ENCODE measurements around the gene PLA2G7. TPM values are rescaled to one million over a fixed set of nuclear protein-coding genes. Genes with fewer than 3 reads are reported as not detected.

PLA2G7 gene
- total and polyA plus RNA-seq, 2 experiments from 2014 or later = 1.5 TPM; not detected in 1

DNA sequence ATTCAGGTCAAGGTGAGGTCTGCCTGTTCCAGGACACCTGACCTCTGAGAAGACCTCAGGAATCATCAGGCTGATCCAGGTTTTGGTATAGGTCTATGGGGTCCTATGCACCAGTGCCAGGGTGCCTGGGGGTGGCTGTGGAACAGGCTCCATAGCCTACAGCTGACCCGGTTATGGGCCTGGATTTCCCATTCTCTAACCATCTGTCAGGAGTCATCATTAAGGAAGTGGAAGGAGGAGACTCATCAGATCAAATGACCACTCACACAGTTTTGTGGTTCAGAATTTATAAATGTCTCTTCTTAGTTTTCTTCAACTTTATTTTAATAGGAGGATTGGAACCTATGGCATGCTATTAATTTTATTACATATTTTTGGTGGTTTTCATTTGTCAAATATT, 14.8 kb downstream of the PLA2G7 start:
- TF ChIP-seq EZH2 (IDR thresholded peaks at IDR 0.05; ENCODE audit: borderline replicate concordance) = no peak
- no peak for TF ChIP-seq EZH2phosphoT487 (IDR thresholded peaks at IDR 0.05; ENCODE audit: low read depth, severe bottlenecking, unreplicated experiment)
- TF ChIP-seq, protein P1, sequence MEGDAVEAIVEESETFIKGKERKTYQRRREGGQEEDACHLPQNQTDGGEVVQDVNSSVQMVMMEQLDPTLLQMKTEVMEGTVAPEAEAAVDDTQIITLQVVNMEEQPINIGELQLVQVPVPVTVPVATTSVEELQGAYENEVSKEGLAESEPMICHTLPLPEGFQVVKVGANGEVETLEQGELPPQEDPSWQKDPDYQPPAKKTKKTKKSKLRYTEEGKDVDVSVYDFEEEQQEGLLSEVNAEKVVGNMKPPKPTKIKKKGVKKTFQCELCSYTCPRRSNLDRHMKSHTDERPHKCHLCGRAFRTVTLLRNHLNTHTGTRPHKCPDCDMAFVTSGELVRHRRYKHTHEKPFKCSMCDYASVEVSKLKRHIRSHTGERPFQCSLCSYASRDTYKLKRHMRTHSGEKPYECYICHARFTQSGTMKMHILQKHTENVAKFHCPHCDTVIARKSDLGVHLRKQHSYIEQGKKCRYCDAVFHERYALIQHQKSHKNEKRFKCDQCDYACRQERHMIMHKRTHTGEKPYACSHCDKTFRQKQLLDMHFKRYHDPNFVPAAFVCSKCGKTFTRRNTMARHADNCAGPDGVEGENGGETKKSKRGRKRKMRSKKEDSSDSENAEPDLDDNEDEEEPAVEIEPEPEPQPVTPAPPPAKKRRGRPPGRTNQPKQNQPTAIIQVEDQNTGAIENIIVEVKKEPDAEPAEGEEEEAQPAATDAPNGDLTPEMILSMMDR (IDR thresholded peaks at IDR 0.05; ENCODE audit: poor library complexity) = no peak
- Histone ChIP-seq H3K9me2 (replicated peaks; ENCODE audit: insufficient read depth) (no peaks in the 10 kb centered on the region), H3K36me3 (replicated peaks; ENCODE audit: insufficient read depth, low read depth) (no peaks in the 10 kb centered on the region), H3K4me1 (ENCODE audit: insufficient read depth) (no peaks in the 10 kb centered on the region), H4K20me1 (ENCODE audit: insufficient read depth, poor library complexity, severe bottlenecking) (no peaks in the 10 kb centered on the region), H3K9me3 (ENCODE audit: low read depth) (no peaks in the 10 kb centered on the region), H2AFZ (no peak overlapping the region), H3K27ac (no peak overlapping the region), H3K27me3 (peaks cover 14% of the 10 kb centered on the region), H3K4me3 (no peak overlapping the region), H3K4me2 (no peak overlapping the region), H3K79me2 (no peaks in the 10 kb centered on the region)
- WGBS (ENCODE audit: low lambda C conversion rate, missing lambda C conversion rate) = 88% methylated on average over 1 of the region's 1 CpG
- no peak for DNase-seq (ENCODE audit: low spot score)

DNA sequence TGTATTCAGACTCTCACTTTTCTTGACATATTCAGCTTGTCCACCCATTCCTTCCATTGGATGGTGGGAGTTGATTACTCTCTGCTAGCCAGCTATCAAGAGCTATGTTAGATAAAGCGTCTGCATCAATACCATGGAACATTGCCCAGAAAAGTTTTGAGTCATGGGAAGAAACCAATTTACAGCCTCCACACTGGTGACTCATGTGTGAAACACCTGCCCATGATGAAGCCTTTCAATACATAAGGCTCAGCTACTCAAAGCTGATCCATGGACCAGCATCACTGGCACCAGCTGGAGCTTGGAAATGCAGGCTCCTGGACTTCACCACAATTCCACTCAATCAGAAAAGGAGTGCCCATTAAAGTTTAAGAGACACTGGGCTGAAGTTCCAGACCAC, 16.1 kb downstream of the PLA2G7 start:
- peaks cover 12% of the 10 kb centered on the region for H3K27me3 ChIP-seq
- no peaks in the 10 kb centered on the region for H3K9me3 ChIP-seq (ENCODE audit: low read depth)
- no peaks in the 10 kb centered on the region for H3K79me2 ChIP-seq
- no peak overlapping the region for H3K4me2 ChIP-seq
- H3K9me2 ChIP-seq (replicated peaks; ENCODE audit: insufficient read depth) = no peaks in the 10 kb centered on the region
- no peaks in the 10 kb centered on the region for H4K20me1 ChIP-seq (ENCODE audit: insufficient read depth, poor library complexity, severe bottlenecking)
- H3K4me1 ChIP-seq (ENCODE audit: insufficient read depth) = no peaks in the 10 kb centered on the region
- WGBS (ENCODE audit: low lambda C conversion rate, missing lambda C conversion rate) = 53% methylated on average over 1 of the region's 1 CpG
- no peaks in the 10 kb centered on the region for H3K36me3 ChIP-seq (replicated peaks; ENCODE audit: insufficient read depth, low read depth)
- TF ChIP-seq EZH2phosphoT487 (IDR thresholded peaks at IDR 0.05; ENCODE audit: low read depth, severe bottlenecking, unreplicated experiment) (no peak), EZH2 (IDR thresholded peaks at IDR 0.05; ENCODE audit: borderline replicate concordance) (no peak)
- TF ChIP-seq, protein P1 (IDR thresholded peaks at IDR 0.05; ENCODE audit: poor library complexity) = no peak
- no peak overlapping the region for H3K27ac ChIP-seq
- H2AFZ ChIP-seq = no peak overlapping the region
- DNase-seq (ENCODE audit: low spot score) = peak; percentile 7
- no peak overlapping the region for H3K4me3 ChIP-seq

GRCh38 chr6:46715141-46715540, 20.0 kb downstream of the PLA2G7 start:
- Histone ChIP-seq H3K36me3 (replicated peaks; ENCODE audit: insufficient read depth, low read depth) (no peaks in the 10 kb centered on the region), H3K9me3 (ENCODE audit: low read depth) (no peaks in the 10 kb centered on the region), H3K9me2 (replicated peaks; ENCODE audit: insufficient read depth) (no peaks in the 10 kb centered on the region), H2AFZ (no peak overlapping the region), H4K20me1 (ENCODE audit: insufficient read depth, poor library complexity, severe bottlenecking) (no peaks in the 10 kb centered on the region), H3K4me2 (no peak overlapping the region), H3K27ac (no peak overlapping the region), H3K79me2 (no peaks in the 10 kb centered on the region), H3K4me3 (no peak overlapping the region), H3K4me1 (ENCODE audit: insufficient read depth) (no peaks in the 10 kb centered on the region), H3K27me3 (peaks cover 4% of the 10 kb centered on the region)
- TF ChIP-seq, protein P1 (IDR thresholded peaks at IDR 0.05; ENCODE audit: poor library complexity) = no peak
- TF ChIP-seq EZH2 (IDR thresholded peaks at IDR 0.05; ENCODE audit: borderline replicate concordance) = no peak
- no peak for TF ChIP-seq EZH2phosphoT487 (IDR thresholded peaks at IDR 0.05; ENCODE audit: low read depth, severe bottlenecking, unreplicated experiment)
- DNase-seq (ENCODE audit: low spot score) = no peak

GRCh38 chr6:46711491-46711890, 23.7 kb downstream of the PLA2G7 start:
- H3K9me3 ChIP-seq (ENCODE audit: low read depth) = no peaks in the 10 kb centered on the region
- no peaks in the 10 kb centered on the region for H3K36me3 ChIP-seq (replicated peaks; ENCODE audit: insufficient read depth, low read depth)
- H3K79me2 ChIP-seq = no peaks in the 10 kb centered on the region
- H3K27me3 ChIP-seq = no peaks in the 10 kb centered on the region
- 96% methylated on average over 1 of the region's 1 CpG for WGBS (ENCODE audit: low lambda C conversion rate, missing lambda C conversion rate)
- TF ChIP-seq EZH2phosphoT487 (IDR thresholded peaks at IDR 0.05; ENCODE audit: low read depth, severe bottlenecking, unreplicated experiment) (no peak), EZH2 (IDR thresholded peaks at IDR 0.05; ENCODE audit: borderline replicate concordance) (no peak)
- TF ChIP-seq, protein P1 (IDR thresholded peaks at IDR 0.05; ENCODE audit: poor library complexity) = no peak
- H3K9me2 ChIP-seq (replicated peaks; ENCODE audit: insufficient read depth) = no peaks in the 10 kb centered on the region
- H3K27ac ChIP-seq = no peak overlapping the region
- H3K4me3 ChIP-seq = no peak overlapping the region
- no peak for DNase-seq (ENCODE audit: low spot score)
- no peak overlapping the region for H2AFZ ChIP-seq
- H3K4me2 ChIP-seq = no peak overlapping the region
- no peaks in the 10 kb centered on the region for H4K20me1 ChIP-seq (ENCODE audit: insufficient read depth, poor library complexity, severe bottlenecking)
- no peaks in the 10 kb centered on the region for H3K4me1 ChIP-seq (ENCODE audit: insufficient read depth)

All from hepatocyte (in vitro differentiated cells).